ENCODE measurements around the gene GRHL3. TPM values are rescaled to one million over a fixed set of nuclear protein-coding genes. Genes with fewer than 3 reads are reported as not detected.

GRHL3 gene
- total RNA-seq, 4 donors from 2014 or later = 0.11 to 0.27 TPM; not detected in 2

- Histone ChIP-seq H3K4me1 (no peaks in the 10 kb centered on the region), H3K9me3 (no peaks in the 10 kb centered on the region), H3K27ac (no peak overlapping the region), H3K27me3 (no peaks in the 10 kb centered on the region), H3K4me3 (replicated peaks in 1 of 3) (no peak overlapping the region), H3K36me3 (peaks cover 0 to under 1% of the 10 kb centered on the region in 2 donors)
- no peak for DNase-seq
- 92 to 95% methylated on average over 8 of the region's 8 CpGs for WGBS, 2 donors
- TF ChIP-seq CTCF (IDR thresholded peaks at IDR 0.05) (no peak), POLR2A (IDR thresholded peaks at IDR 0.05) (no peak)
- intact Hi-C loops (cut with DNase I) = no loop called here
These were observed 54.6 kb downstream of the GRHL3 start for GRCh38 chr1:24373710-24374109.

GRCh38 chr1:24374891-24375786 lies 56.0 kb downstream of the GRHL3 start:
- Histone ChIP-seq H3K4me3 (replicated peaks in 1 of 3) (no peak overlapping the region), H3K9me3 (no peaks in the 10 kb centered on the region), H3K27ac (no peak overlapping the region), H3K27me3 (no peaks in the 10 kb centered on the region), H3K4me1 (no peaks in the 10 kb centered on the region), H3K36me3 (peaks cover 0 to 3% of the 10 kb centered on the region in 2 donors)
- TF ChIP-seq POLR2A (IDR thresholded peaks at IDR 0.05) = no peak
- TF ChIP-seq CTCF (IDR thresholded peaks at IDR 0.05) = no peak
- intact Hi-C loops (cut with DNase I) = no loop called here
- DNase-seq = no peak
- WGBS, 2 donors = 94 to 95% methylated on average over 13 of the region's 13 CpGs

- Histone ChIP-seq H3K27ac (no peak overlapping the region), H3K27me3 (no peaks in the 10 kb centered on the region), H3K4me1 (peaks cover 10 to 14% of the 10 kb centered on the region in 2 donors), H3K36me3 (peaks cover 0 to 3% of the 10 kb centered on the region in 2 donors), H3K9me3 (no peaks in the 10 kb centered on the region), H3K4me3 (replicated peaks in 1 of 3) (no peak overlapping the region)
- intact Hi-C loops (cut with DNase I) = no loop called here
- no peak for DNase-seq
- 92 to 93% methylated on average over 8 of the region's 8 CpGs for WGBS, 2 donors
- TF ChIP-seq CTCF (IDR thresholded peaks at IDR 0.05) (no peak), POLR2A (IDR thresholded peaks at IDR 0.05) (no peak)
These were observed 60.7 kb downstream of the GRHL3 start for GRCh38 chr1:24379733-24380315.

GRCh38 chr1:24380508-24380907 lies 61.4 kb downstream of the GRHL3 start:
- intact Hi-C loops (cut with DNase I) = no loop called here
- 90 to 94% methylated on average over 4 to 5 of the region's 5 CpGs for WGBS, 2 donors
- H3K36me3 ChIP-seq = peaks cover 0 to 3% of the 10 kb centered on the region in 2 donors
- no peaks in the 10 kb centered on the region for H3K9me3 ChIP-seq
- H3K27me3 ChIP-seq = no peaks in the 10 kb centered on the region
- peaks cover 17 to 21% of the 10 kb centered on the region in 2 donors for H3K4me1 ChIP-seq
- H3K4me3 ChIP-seq (replicated peaks in 1 of 3) = no peak overlapping the region
- DNase-seq = no peak
- no peak overlapping the region for H3K27ac ChIP-seq
- TF ChIP-seq CTCF (IDR thresholded peaks at IDR 0.05) (no peak), POLR2A (IDR thresholded peaks at IDR 0.05) (no peak)

GRCh38 chr1:24381256-24381655 lies 62.1 kb downstream of the GRHL3 start:
- intact Hi-C loops (cut with DNase I) = no loop called here
- WGBS, 2 donors = 88 to 98% methylated on average over 2 of the region's 2 CpGs
- Histone ChIP-seq H3K4me1 (peaks cover 22 to 28% of the 10 kb centered on the region in 2 donors), H3K4me3 (replicated peaks in 1 of 3) (no peak overlapping the region), H3K9me3 (no peaks in the 10 kb centered on the region), H3K27me3 (no peaks in the 10 kb centered on the region), H3K36me3 (peaks cover 0 to 3% of the 10 kb centered on the region in 2 donors), H3K27ac (no peak overlapping the region)
- no peak for DNase-seq
- TF ChIP-seq CTCF (IDR thresholded peaks at IDR 0.05) (no peak), POLR2A (IDR thresholded peaks at IDR 0.05) (no peak)

Data from thyroid gland (tissue), 4 donors.